ENCODE measurements around the gene FLOT1. TPM values are rescaled to one million over a fixed set of nuclear protein-coding genes. Genes with fewer than 3 reads are reported as not detected.

FLOT1 gene
- total and polyA plus RNA-seq, 9 of the 15 experiments (the other 6 are each of a cell fraction or from before 2014, with no cell fraction given), result 11.7 to 149 (median 118) TPM

GRCh38 chr6:30767158-30767943 lies 24.9 kb upstream of the FLOT1 start (continued):
- no peak for TF ChIP-seq ATF4 (CRISPR knock-in tag; IDR thresholded peaks at IDR 0.05)
- no peak for TF ChIP-seq XRCC5 (IDR thresholded peaks at IDR 0.05; ENCODE audit: low read depth, low read length)
- peak; percentile 62; the same call in 1 of the 2 replicates for TF ChIP-seq ZNF584 (CRISPR knock-in tag; IDR thresholded peaks at IDR 0.05; ENCODE audit: low read depth)
- no peak for TF ChIP-seq ZNF354B (CRISPR knock-in tag; IDR thresholded peaks at IDR 0.05)
- no peak for TF ChIP-seq KAT8 (IDR thresholded peaks at IDR 0.05; ENCODE audit: low read depth)
- TF ChIP-seq RFX1 (IDR thresholded peaks at IDR 0.05), result no peak
- no peak for TF ChIP-seq BRD9 (IDR thresholded peaks at IDR 0.05; ENCODE audit: low read depth, partially characterized antibody)
- no peak for TF ChIP-seq CREB1 (IDR thresholded peaks at IDR 0.05)
- TF ChIP-seq CREB1 (CRISPR knock-in tag; IDR thresholded peaks at IDR 0.05), result no peak
- TF ChIP-seq HES1 (IDR thresholded peaks at IDR 0.05; ENCODE audit: low read depth), result no peak
- no peak for TF ChIP-seq HINFP (tag; conservative IDR thresholded peaks at IDR 0.05; ENCODE audit: low read depth)
- 0 out of 4 replicates have a peak, but pooled peaks of 1 of the 2 experiments have one; percentile 38 for TF ChIP-seq RCOR1 (IDR thresholded peaks at IDR 0.05; ENCODE audit: borderline replicate concordance in 1 of 2, low read depth in 2 of 2, low read length in 2 of 2)
- no peak for TF ChIP-seq CBX1 (IDR thresholded peaks at IDR 0.05; ENCODE audit: low read depth)
- peak; percentile 84 for TF ChIP-seq ZNF589 (CRISPR knock-in tag; IDR thresholded peaks at IDR 0.05; ENCODE audit: low read depth)
- TF ChIP-seq TCF15 (CRISPR knock-in tag; IDR thresholded peaks at IDR 0.05), result no peak
- TF ChIP-seq ZNF76 (CRISPR knock-in tag; IDR thresholded peaks at IDR 0.05; ENCODE audit: borderline replicate concordance), result no peak
- no peak for TF ChIP-seq KDM4B (IDR thresholded peaks at IDR 0.05; ENCODE audit: borderline replicate concordance in 2 of 2, low read depth in 1 of 2)
- no peak for TF ChIP-seq PPARD (CRISPR knock-in tag; IDR thresholded peaks at IDR 0.05)
- TF ChIP-seq SP1 (CRISPR knock-in tag; IDR thresholded peaks at IDR 0.05), result peak; percentile 37; the same call in 1 of the 2 replicates
- peak; percentile 79 for TF ChIP-seq SMAD4 (CRISPR knock-in tag; conservative IDR thresholded peaks at IDR 0.05)
- TF ChIP-seq LCOR (CRISPR knock-in tag; IDR thresholded peaks at IDR 0.05), result peak; percentile 39; the same call in 1 of the 2 replicates
- TF ChIP-seq ZNF431 (CRISPR knock-in tag; IDR thresholded peaks at IDR 0.05), result no peak
- no peak for TF ChIP-seq ZC3H8 (IDR thresholded peaks at IDR 0.05)
- TF ChIP-seq ZNF280B (CRISPR knock-in tag; IDR thresholded peaks at IDR 0.05), result no peak
- TF ChIP-seq SRSF1 (IDR thresholded peaks at IDR 0.05; ENCODE audit: low read depth, low read length), result no peak
